H1 (cell line): ENCODE measurements around the gene KCNS3.

Source experiments
- GABPA ChIP-seq: IDR thresholded peaks from 2 replicates; pipeline ENCODE4 v1.6.1; 2011; ENCODE audit warnings: mild to moderate bottlenecking, low read length, moderate library complexity, borderline replicate concordance; ENCODE audit not compliant: insufficient read depth
- JUND ChIP-seq: IDR thresholded peaks from 2 replicates; pipeline ENCODE4 v1.6.1; 2011; ENCODE audit warnings: mild to moderate bottlenecking, improper control_type of control experiment, low read length
- POLR2A ChIP-seq, 2 experiments: IDR thresholded peaks; 1 replicate in 1 of 2; 2 replicates in 1 of 2; pipeline ENCODE4 v1.6.1; 2011; ENCODE audit warnings: low read depth in 2 of 2, low read length in 2 of 2, mild to moderate bottlenecking in 2 of 2; ENCODE audit errors: control extremely low read depth in 1 of 2
- RNF2 ChIP-seq: fragments of 200-900, 300-1000 bp; sonication (generic); IDR thresholded peaks from 2 replicates; pipeline ENCODE4 v1.7.1; 2016; ENCODE audit warnings: borderline replicate concordance, low read depth, mild to moderate bottlenecking, antibody characterized with exemption, low read length; ENCODE audit not compliant: poor library complexity, severe bottlenecking; ENCODE audit errors: missing control alignments
- SIRT6 ChIP-seq: IDR thresholded peaks from one replicate; pipeline ENCODE4 v1.7.1; 2012; ENCODE audit warnings: low read length, inconsistent platforms
- SIX5 ChIP-seq: IDR thresholded peaks from 2 replicates; pipeline ENCODE4 v1.6.1; 2011; ENCODE audit warnings: mild to moderate bottlenecking, low read depth, low read length
- TEAD4 ChIP-seq: IDR thresholded peaks from 2 replicates; pipeline ENCODE4 v1.6.1; 2012; ENCODE audit warnings: low read depth, low read length, inconsistent platforms, mixed read lengths
- USF2 ChIP-seq: IDR thresholded peaks from 2 replicates; pipeline ENCODE4 v1.6.1; 2011; ENCODE audit warnings: low read length, improper control_type of control experiment
- ZNF274 ChIP-seq: IDR thresholded peaks from 2 replicates; pipeline ENCODE4 v1.7.0; 2012; ENCODE audit warnings: low read length, borderline replicate concordance; ENCODE audit errors: extremely low read depth
- TF ChIP-seq, protein P1 (sequence below), 3 experiments: IDR thresholded peaks; 1 replicate in 2 of 3; 2 replicates in 1 of 3; pipeline versions ENCODE4 v1.5.1 to v1.6.1; 2011; ENCODE audit warnings: low read length in 3 of 3, mild to moderate bottlenecking in 3 of 3, inconsistent platforms in 2 of 3, low read depth in 1 of 3, moderate library complexity in 1 of 3; ENCODE audit not compliant: insufficient read depth in 1 of 3; ENCODE audit errors: control extremely low read depth in 1 of 3

- TF ChIP-seq, protein P1, sequence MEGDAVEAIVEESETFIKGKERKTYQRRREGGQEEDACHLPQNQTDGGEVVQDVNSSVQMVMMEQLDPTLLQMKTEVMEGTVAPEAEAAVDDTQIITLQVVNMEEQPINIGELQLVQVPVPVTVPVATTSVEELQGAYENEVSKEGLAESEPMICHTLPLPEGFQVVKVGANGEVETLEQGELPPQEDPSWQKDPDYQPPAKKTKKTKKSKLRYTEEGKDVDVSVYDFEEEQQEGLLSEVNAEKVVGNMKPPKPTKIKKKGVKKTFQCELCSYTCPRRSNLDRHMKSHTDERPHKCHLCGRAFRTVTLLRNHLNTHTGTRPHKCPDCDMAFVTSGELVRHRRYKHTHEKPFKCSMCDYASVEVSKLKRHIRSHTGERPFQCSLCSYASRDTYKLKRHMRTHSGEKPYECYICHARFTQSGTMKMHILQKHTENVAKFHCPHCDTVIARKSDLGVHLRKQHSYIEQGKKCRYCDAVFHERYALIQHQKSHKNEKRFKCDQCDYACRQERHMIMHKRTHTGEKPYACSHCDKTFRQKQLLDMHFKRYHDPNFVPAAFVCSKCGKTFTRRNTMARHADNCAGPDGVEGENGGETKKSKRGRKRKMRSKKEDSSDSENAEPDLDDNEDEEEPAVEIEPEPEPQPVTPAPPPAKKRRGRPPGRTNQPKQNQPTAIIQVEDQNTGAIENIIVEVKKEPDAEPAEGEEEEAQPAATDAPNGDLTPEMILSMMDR (IDR thresholded peaks at IDR 0.05; ENCODE audit: control extremely low read depth in 1 of 3, insufficient read depth in 1 of 3, low read depth in 1 of 3, low read length in 3 of 3), result no peak
- no peak for TF ChIP-seq JUND
- TF ChIP-seq RNF2, result no peak
- TF ChIP-seq ZNF274, result no peak
- no peak for TF ChIP-seq GABPA
- TF ChIP-seq SIRT6, result no peak
- no peak for TF ChIP-seq POLR2A (IDR thresholded peaks at IDR 0.05; ENCODE audit: control extremely low read depth in 1 of 2, low read depth in 2 of 2, low read length in 2 of 2)
- no peak for TF ChIP-seq USF2
- TF ChIP-seq TEAD4, result no peak
- TF ChIP-seq SIX5, result no peak
Measured at GRCh38 chr2:17966798-17967197, 88.3 kb downstream of the KCNS3 start.
